DND-41 (cell line): Measurements from ENCODE around the gene PDXK.
"Not testable (repeated sequence)": the region's sequence is repeated elsewhere in the genome, so short reads cannot be mapped to it uniquely, and the experiment has no call there.

Experiments
- ATAC-seq: fragments of 200-7000 bp; cut with Tn5 transposase; 3 replicates; pipeline ENCODE4 v1.9.1; 2021; ENCODE audit warnings: low read depth; ENCODE audit not compliant: insufficient read depth
- DNase-seq: peaks from one replicate; pipeline ENCODE4 v3.0.0-alpha.2; 2020
- H2AFZ ChIP-seq: 2 replicates; pipeline ENCODE4 v1.6.0; 2012; ENCODE audit warnings: low read depth, low read length
- H3K27ac ChIP-seq: 2 replicates; pipeline ENCODE4 v1.5.1; 2012; ENCODE audit warnings: low read length, inconsistent platforms
- H3K27me3 ChIP-seq: fragments of 200-600 bp; sonication (generic); 2 replicates; pipeline ENCODE4 v1.6.0; 2012; ENCODE audit warnings: low read length, mild to moderate bottlenecking, inconsistent platforms; ENCODE audit not compliant: insufficient read depth, poor library complexity
- H3K36me3 ChIP-seq: 2 replicates; pipeline ENCODE4 v1.5.1; 2012; ENCODE audit warnings: low read length, inconsistent platforms; ENCODE audit not compliant: insufficient read depth
- H3K4me1 ChIP-seq: 2 replicates; pipeline ENCODE4 v1.5.1; 2012; ENCODE audit warnings: mild to moderate bottlenecking, low read length; ENCODE audit not compliant: insufficient read depth
- H3K4me2 ChIP-seq: 2 replicates; pipeline ENCODE4 v1.6.0; 2012; ENCODE audit warnings: mild to moderate bottlenecking, moderate library complexity, low read length, inconsistent platforms; ENCODE audit not compliant: insufficient read depth
- H3K4me3 ChIP-seq, 2 experiments: fragments of 200-600 bp in 1 of 2; shearing (Covaris generic) in 1 of 2; 2 replicates each; pipeline ENCODE4 v1.5.1; 2012 to 2016; ENCODE audit warnings: inconsistent platforms in 2 of 2, low read length in 2 of 2, mild to moderate bottlenecking in 2 of 2, low read depth in 1 of 2, moderate library complexity in 1 of 2
- H3K79me2 ChIP-seq: 2 replicates; pipeline ENCODE4 v1.6.0; 2012; ENCODE audit warnings: low read length, inconsistent platforms; ENCODE audit not compliant: insufficient read depth
- H3K9ac ChIP-seq: 2 replicates; pipeline ENCODE4 v1.6.0; 2012; ENCODE audit warnings: low read depth, mild to moderate bottlenecking, inconsistent platforms, low read length, moderate library complexity
- H3K9me3 ChIP-seq: 2 replicates; pipeline ENCODE4 v1.5.1; 2012; ENCODE audit warnings: low read length, moderate library complexity, mild to moderate bottlenecking, inconsistent platforms; ENCODE audit not compliant: insufficient read depth, severe bottlenecking
- H4K20me1 ChIP-seq: 2 replicates; pipeline ENCODE4 v1.6.0; 2012; ENCODE audit warnings: low read length; ENCODE audit not compliant: insufficient read depth
- EZH2 ChIP-seq: IDR thresholded peaks from 3 replicates; pipeline ENCODE4 v1.6.1; 2012; ENCODE audit warnings: borderline replicate concordance, low read depth, mild to moderate bottlenecking, moderate library complexity, low read length, inconsistent platforms; ENCODE audit not compliant: severe bottlenecking
- TF ChIP-seq, protein P1 (sequence below): IDR thresholded peaks from 2 replicates; pipeline ENCODE4 v1.5.1; 2012; ENCODE audit warnings: borderline replicate concordance, low read length, moderate library complexity, mild to moderate bottlenecking; ENCODE audit not compliant: poor library complexity, severe bottlenecking; ENCODE audit errors: extremely low read depth

PDXK gene

DNA sequence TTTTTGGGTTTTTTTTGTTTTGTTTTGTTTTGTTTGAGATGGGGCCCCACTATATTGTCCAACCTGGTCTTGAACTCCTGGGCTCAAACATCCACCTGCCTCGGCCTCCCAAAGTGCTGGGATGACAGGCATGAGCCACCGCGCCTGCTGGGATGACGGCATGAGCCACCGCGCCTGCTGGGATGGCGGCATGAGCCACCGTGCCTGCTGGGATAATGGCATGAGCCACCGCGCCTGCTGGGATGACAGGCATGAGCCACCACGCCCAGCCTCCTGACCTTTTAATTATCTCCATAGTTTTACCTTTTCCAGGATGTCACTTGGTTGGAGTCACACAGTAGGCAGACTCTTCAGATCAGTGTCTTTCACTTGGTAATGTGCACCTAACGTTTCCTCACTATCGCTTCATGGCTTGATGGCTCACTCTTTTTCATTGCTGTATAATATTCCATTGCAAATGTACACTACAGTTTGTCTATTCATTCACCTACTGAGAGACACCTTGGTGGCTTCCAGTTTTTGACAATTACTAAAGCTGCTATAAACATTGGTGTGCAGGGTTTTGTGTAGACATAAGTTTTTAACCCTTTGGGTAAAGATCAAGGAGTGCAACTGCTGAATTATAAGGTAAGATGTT, 10.1 kb upstream of the PDXK start:
- TF ChIP-seq EZH2: no peak
- TF ChIP-seq, protein P1, sequence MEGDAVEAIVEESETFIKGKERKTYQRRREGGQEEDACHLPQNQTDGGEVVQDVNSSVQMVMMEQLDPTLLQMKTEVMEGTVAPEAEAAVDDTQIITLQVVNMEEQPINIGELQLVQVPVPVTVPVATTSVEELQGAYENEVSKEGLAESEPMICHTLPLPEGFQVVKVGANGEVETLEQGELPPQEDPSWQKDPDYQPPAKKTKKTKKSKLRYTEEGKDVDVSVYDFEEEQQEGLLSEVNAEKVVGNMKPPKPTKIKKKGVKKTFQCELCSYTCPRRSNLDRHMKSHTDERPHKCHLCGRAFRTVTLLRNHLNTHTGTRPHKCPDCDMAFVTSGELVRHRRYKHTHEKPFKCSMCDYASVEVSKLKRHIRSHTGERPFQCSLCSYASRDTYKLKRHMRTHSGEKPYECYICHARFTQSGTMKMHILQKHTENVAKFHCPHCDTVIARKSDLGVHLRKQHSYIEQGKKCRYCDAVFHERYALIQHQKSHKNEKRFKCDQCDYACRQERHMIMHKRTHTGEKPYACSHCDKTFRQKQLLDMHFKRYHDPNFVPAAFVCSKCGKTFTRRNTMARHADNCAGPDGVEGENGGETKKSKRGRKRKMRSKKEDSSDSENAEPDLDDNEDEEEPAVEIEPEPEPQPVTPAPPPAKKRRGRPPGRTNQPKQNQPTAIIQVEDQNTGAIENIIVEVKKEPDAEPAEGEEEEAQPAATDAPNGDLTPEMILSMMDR: no peak
- no peak overlapping the region for H2AFZ ChIP-seq
- no peaks in the 10 kb centered on the region for H3K4me1 ChIP-seq
- no peaks in the 10 kb centered on the region for H3K9me3 ChIP-seq
- no peak overlapping the region for H3K27ac ChIP-seq
- H3K36me3 ChIP-seq: no peaks in the 10 kb centered on the region
- no peak overlapping the region for H3K4me2 ChIP-seq
- ATAC-seq (no peak), DNase-seq (no peak)
- no peaks in the 10 kb centered on the region for H4K20me1 ChIP-seq
- H3K27me3 ChIP-seq: no peaks in the 10 kb centered on the region
- H3K79me2 ChIP-seq: no peaks in the 10 kb centered on the region
- no peak overlapping the region for H3K4me3 ChIP-seq
- H3K9ac ChIP-seq: no peak overlapping the region

DNA sequence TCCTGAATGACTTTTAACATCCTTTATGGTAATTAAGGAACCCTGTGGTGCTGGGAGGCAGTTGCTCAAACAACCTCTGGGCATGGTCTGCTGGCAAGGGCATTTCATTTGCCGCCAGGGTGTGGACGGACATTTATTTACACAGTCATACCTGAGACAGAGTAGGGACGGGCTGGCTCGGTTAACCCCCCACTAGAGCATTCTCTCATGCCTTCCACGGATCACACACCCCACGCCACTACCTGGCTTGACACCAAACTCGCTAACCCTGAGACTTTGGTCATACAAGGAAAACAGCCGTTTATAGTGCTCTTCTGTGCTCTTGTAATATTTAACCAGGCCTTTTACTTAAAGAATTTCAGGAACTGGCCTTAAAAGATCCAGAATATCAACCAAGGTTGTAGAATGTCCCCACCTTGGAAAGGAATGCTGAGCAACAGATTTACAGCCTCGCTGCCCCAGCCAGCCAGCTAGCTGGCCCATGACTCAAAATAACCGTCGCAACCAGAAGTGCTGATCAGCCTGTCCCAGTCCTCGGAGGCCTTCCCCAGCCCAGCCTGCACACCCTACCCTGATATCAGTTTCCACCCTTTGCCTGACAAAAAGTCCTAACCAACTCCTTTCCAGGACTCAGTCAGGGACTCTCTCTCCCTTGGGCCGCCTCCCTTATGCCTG, 6.5 kb upstream of the PDXK start:
- no peak overlapping the region for H3K4me2 ChIP-seq
- no peak for DNase-seq
- no peak for ATAC-seq

DNA sequence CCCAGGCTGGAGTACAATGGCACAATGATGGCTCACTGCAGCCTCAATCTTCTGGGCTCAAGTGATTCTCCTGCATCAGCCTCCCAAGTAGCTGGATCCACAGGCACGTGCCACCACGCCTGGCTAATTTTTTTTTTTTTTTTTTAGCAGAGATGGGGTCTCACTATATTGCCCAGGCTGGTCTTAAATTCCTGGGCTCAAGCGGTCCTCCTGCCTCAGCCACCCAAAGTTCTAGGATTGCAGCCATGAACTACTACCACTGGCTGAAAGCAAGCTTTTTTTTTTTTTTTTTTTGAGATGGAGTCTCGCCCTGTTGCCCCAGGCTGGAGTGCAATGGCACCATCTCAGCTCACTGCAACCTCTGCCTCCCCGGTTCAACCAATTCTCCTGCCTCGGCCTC, 5.8 kb upstream of the PDXK start:
- not testable (repeated sequence) for H3K79me2 ChIP-seq, H3K27me3 ChIP-seq, H3K4me2 ChIP-seq, H3K27ac ChIP-seq, DNase-seq, H4K20me1 ChIP-seq, H3K4me3 ChIP-seq, ATAC-seq, H3K9me3 ChIP-seq, H3K9ac ChIP-seq, H2AFZ ChIP-seq, H3K4me1 ChIP-seq, H3K36me3 ChIP-seq

More for the DNA sequence above, 6.5 kb upstream of the PDXK start:
- Histone ChIP-seq H3K79me2 (no peaks in the 10 kb centered on the region), H3K4me3 (no peak overlapping the region), H3K9ac (no peak overlapping the region), H3K27ac (no peak overlapping the region), H3K27me3 (no peaks in the 10 kb centered on the region), H4K20me1 (no peaks in the 10 kb centered on the region), H3K9me3 (no peaks in the 10 kb centered on the region), H3K4me1 (no peaks in the 10 kb centered on the region), H3K36me3 (no peaks in the 10 kb centered on the region), H2AFZ (no peak overlapping the region)
- TF ChIP-seq, protein P1: no peak
- no peak for TF ChIP-seq EZH2

DNA sequence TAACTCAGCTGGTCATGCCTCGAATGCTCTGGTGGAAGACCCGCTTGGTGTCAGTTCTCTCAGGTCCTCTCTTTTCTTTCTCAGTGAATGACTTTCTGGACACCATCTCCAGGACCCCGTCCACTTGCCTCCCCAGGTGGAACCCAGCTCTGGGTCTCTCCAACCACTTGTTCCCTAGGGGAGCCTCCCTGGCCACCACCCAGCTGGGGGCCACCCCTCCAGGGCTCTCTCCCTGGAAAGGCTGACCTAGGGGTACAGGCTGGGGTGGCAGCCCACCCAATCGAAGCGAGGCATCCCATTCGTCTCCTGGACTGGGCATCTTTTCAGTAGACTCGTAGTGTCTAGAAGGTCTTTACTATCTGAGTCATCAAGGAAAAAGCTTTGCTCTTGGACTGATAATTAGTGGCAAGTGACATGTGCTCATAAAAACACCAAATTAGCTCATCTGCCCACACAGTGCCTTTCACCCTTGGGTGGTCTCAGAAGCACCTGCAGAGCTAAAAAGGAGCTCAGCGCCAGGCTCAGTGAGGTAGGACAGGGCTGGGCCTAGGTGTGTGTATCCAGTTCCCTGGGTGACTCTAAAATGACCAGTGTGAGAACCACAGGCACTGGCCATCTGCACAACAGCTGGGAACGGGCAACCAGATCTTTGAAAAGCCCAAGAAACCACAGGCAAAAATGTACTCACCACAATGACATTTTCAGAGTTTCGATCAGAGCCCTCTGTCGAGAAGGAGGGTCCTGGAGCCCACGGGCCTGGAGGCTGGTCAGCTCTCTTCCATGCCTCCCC, 2.4 kb upstream of the PDXK start:
- no peak overlapping the region for H2AFZ ChIP-seq
- no peaks in the 10 kb centered on the region for H3K9me3 ChIP-seq
- ATAC-seq (no peak), DNase-seq (no peak)
- H3K27ac ChIP-seq: no peak overlapping the region
- peaks cover 19% of the 10 kb centered on the region for H4K20me1 ChIP-seq
- H3K4me3 ChIP-seq: no peak overlapping the region
- H3K9ac ChIP-seq: no peak overlapping the region
- peaks cover 6% of the 10 kb centered on the region; the same call in 1 of the 2 replicates for H3K36me3 ChIP-seq
- peaks cover 27% of the 10 kb centered on the region for H3K4me1 ChIP-seq
- TF ChIP-seq, protein P1: no peak
- no peak for TF ChIP-seq EZH2
- no peaks in the 10 kb centered on the region for H3K27me3 ChIP-seq
- H3K79me2 ChIP-seq: peaks cover 17% of the 10 kb centered on the region
- no peak overlapping the region for H3K4me2 ChIP-seq
